Skeletal muscle cell (primary cell): Measurements from ENCODE around the gene CLSTN2.

Experiments used
- DNase-seq: peaks from one replicate; pipeline ENCODE4 v3.0.0-alpha.2; 2010; ENCODE audit warnings: low read depth
- H3K4me3 ChIP-seq: 2 replicates; pipeline ENCODE4 v1.5.1; 2011; ENCODE audit warnings: low read depth, mild to moderate bottlenecking, control low read depth, low read length, moderate library complexity

CLSTN2 gene

DNA sequence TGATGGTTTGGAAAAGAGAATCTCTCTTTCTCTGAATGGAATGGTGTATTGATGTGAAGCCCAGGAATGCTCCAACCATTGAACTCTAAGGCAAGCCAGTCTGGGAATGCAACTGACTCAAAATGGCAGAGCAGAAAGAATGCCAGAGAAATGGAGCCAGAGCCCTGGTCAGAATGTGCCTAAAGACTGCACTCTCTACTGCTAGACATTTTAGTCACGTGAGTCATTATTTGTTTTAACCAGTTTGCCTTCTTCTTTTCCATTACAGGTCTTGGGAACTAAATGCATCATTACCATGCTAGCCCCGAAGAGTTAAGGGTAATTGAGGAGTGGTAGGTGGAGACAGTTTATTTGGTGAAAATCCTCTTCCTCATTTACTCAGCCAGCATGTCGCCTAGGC, 675.6 kb downstream of the CLSTN2 start:
- DNase-seq: no peak
- no peak overlapping the region for H3K4me3 ChIP-seq

DNA sequence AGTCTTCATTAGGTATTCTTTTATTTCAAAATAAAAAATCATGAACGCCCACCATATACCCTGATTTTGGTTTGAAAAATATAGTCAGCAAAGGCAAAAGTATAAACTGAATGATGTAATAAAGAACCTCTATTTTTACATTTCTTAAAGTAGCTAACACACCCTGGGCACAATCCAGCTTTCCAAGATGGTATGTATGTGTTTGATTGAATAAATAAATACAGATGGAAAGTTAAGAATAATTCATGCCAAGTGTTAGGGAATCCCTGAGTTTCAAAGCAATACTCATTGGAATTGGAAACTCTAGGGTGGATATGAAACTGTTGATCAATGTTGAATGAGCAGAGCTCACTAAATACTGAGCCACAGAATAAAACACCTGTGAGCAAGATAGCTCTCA, 679.0 kb downstream of the CLSTN2 start:
- H3K4me3 ChIP-seq: no peak overlapping the region
- no peak for DNase-seq

DNA sequence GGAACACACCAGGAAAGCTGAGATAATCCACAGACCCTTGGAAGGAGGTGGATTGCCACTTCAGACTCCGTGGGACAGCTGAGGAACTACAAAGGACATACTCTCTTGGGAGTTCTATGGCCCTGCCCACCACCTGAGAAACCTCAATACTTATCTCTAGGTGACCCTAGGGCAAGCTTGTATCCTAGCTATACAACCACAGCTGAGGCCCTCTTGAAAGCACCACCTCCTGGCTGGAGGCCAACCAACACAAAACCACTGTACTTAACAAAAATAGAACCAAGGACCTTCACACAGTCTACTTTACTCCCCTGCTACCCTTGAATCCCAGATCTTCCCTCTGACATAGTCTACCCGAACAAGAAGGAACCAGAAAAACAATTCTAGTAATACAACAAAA, 682.1 kb downstream of the CLSTN2 start:
- DNase-seq: no peak
- no peak overlapping the region for H3K4me3 ChIP-seq

DNA sequence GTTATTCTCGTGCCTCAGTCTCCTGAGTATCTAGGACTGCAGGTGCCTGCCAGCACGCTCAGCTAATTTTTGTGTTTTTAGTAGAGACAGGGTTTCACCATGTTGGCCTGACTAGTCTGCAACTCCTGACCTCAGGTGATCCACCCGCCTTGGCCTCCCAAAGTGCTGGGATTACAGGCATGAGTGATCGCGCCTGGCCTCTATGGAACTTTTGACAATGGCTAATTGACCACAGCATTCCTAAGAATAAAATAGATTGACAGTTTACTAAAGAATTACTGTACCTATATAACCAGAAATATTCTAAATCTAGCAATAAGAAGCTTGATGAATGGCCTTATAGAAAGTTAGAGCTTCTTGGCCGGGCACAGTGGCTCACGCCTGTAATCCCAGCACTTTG, 691.9 kb downstream of the CLSTN2 start:
- no peak overlapping the region for H3K4me3 ChIP-seq
- no peak for DNase-seq
